NCI-H2196 (cell line): Measurements from ENCODE around the gene WDR75.

ENCODE experiments used
- DNase-seq: peaks from one replicate; lab custom pipeline; 2025; ENCODE audit not compliant: unreplicated experiment; lab: John Stamatoyannopoulos, UW

The WDR75 gene

DNA sequence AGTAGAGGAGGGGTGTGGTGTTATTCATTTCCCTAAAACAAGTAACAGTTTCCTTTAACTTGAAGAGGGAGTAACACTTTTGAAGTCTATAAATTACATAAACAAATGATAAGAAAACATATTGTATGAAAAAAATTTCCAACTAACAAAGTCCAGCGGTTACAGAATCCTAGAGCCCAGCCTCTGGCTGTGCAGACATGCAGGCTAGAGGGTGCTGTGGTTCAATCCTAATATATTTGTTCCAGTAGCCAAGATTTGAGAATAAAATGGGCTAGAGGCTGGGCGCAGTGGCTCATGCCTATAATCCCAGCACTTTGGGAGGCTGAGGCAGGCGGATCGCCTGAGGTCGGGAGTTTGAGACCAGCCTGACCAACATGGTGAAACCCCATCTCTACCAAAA is 56.9 kb downstream of the WDR75 start:
- DNase-seq: no peak

GRCh38 chr2:189499137-189499536 is 57.9 kb downstream of the WDR75 start:
- no peak for DNase-seq

DNA sequence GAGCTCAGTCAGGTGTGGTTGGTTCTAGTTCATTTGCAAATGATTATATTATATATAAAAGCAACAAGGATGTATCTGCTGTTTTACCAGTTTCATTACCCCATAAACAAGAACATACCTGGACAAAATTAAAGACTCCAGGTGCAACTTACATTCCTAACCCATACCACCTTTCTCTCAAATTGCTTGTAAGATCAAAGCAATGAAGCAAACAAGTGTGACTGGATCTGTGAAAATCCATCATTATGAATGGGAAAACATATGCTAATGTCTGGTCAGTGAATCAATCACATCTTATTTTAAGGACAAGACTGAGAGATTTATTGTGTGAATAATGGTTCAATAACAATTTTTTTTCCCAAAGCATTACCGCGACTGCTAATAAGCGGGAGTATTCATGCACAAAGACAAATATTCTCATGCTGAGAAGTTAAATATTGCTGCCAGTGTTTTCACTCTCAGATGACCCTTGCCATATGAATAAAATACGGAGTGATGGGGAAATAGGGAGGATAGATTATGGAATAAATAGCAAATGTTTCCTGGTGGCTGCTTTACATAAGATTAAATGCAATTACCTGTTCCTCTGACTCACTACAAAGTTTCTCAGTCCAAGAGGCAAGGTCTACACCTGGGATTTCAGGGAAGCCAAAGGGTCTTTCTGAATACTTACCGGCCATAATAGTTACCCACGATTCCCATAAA is 59.3 kb downstream of the WDR75 start:
- no peak for DNase-seq

DNA sequence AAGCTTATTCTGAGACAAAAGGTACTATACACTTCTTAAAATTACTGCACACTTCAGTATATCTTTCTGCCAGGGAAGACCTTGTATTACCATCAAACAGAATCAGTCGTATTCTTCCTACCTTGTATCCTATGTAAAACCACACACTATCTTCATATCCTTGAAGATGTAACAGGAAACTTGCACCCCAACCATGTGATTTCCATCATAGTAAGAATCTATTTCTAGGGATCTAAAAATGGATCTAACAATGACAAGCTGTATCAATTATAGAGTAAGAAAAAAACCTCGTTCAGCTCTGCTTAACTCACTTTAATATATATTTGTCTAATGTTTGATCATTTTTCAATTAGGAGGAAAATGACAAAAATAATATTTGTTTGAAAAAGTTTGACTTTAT is 60.2 kb downstream of the WDR75 start:
- no peak for DNase-seq

DNA sequence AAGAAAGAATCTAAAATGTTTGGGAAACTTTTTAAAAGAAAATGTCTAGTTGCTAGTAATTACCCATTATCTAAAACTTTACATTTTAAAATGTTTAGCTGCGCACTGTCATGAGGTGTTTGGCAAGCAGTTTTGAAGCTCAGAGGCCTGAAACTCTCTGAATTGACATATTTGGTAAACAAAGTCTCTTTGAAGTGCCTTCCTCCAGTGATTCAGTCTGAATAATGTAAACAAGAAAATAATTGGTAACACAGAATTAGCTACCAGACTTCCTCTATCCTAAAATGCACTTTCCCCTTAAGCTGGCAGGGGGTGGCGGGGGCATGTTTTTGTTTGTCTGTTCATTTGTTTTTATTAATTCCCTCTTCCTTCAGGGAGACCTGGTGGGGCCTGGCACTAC is 61.4 kb downstream of the WDR75 start:
- no peak for DNase-seq

- DNase-seq: no peak
Observed at GRCh38 chr2:189504238-189504637, 63.0 kb downstream of the WDR75 start.

GRCh38 chr2:189505492-189505891 is 64.2 kb downstream of the WDR75 start:
- DNase-seq: no peak

GRCh38 chr2:189506514-189506976 is 65.3 kb downstream of the WDR75 start:
- DNase-seq: no peak

GRCh38 chr2:189511210-189511959 is 70.1 kb downstream of the WDR75 start:
- DNase-seq: no peak

DNA sequence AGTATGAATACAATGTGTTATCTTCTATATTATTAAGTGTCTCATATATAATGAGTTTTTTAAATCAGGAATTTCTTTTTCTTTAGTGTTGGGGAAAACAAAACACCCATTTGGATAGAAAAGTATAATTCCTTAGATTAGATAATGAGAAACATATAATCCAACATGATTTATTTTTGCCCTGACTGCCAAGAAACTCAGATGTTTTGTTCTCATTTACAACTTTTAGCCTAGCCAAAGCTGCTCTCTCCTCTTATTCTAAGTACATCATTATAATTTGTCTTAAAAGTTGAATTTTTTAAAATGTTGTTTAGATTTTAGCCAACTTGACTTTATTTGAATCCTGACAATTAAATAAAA is 70.7 kb downstream of the WDR75 start:
- no peak for DNase-seq

GRCh38 chr2:189512879-189513278 is 71.6 kb downstream of the WDR75 start:
- no peak for DNase-seq

- no peak for DNase-seq
Observed at GRCh38 chr2:189514104-189514503, 72.8 kb downstream of the WDR75 start.

DNA sequence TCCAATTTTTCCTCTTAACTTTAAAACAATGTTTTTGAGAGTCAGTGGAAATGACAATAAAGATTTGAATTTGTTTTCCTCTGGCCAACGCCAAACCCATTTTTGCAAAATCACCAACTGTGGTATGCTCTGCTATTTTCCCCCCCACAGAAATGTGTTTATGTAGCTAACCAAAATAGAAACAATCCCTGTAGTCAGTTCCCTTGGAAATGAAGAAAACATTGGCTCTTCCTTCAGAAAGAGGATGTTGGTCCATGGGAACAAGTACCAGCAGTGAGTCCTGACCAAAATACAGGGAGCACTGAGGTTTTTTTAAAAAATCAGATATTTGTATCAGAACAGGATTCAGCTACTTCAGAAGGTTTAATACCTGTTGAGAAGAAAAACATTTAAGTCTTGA is 74.0 kb downstream of the WDR75 start:
- no peak for DNase-seq

GRCh38 chr2:189516546-189516945 is 75.3 kb downstream of the WDR75 start:
- DNase-seq: no peak

DNA sequence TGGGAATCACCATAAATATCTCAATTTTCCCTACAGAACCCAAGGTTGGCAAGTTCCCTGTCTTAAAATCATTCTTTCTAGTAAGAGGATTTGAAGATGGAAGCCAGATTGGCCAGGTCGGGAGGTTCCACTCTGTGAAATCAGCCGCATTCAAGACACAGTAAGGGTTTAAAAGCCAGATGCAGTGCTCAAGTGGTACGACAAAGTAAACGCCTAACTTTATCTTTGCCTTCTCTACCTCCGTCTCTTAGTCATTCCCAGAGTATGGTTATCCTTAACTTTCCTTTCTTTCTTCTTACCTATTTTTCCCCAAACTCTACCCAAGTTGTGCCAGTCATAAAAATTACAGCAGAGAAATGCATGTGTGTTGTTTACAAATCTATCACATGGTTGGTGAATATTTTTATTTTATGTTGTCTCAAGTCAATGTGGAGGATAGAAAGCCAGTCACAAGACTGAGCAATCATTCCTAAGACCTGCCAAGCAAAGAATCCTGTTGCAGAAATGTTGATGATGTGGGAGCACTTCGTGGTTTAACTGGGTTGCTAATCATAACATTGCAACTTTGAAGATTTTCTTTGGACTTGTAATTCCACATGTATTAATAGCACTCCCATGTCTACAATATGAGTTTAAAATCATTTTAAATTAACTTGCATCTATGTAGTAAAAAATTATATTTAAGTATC is 76.7 kb downstream of the WDR75 start:
- no peak for DNase-seq

DNA sequence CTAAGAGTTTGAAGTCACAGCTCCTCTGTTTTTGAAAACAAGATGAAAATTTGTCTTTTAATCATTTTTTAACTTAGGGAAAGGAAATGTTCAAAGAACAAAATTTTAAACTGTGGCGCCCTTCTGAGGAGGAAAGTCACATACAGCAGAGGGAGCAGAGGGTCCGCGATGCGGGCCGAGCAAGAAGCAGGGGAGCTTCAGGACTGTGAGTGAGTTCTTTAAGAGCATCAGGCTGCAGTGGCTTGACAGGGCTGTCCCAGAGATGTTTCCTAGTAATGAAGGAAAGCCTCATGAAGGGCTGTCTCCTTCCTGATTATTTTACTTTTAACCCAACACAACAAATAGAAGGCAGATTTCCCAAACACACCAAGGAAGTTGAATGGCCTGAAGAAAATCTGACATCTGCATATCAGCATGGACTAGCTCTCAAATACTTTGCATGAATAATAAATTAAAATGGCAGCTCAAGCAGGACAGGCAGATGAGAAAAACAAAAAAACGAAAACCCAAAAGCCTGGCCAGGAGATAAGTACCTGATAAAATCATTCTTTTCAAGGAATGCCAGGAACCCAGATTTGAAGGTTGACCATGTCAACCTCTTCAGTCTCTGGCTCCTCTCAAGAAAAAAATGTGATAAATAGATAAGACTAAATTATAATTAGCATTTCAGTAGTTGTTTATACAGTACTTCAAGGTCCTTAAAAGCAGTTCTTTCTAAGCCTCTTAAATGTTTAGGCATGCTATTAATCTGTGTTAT is 78.5 kb downstream of the WDR75 start:
- DNase-seq: no peak

GRCh38 chr2:189521699-189522434 is 80.6 kb downstream of the WDR75 start:
- DNase-seq: no peak

GRCh38 chr2:189522435-189523151 is 81.3 kb downstream of the WDR75 start:
- DNase-seq: no peak

DNA sequence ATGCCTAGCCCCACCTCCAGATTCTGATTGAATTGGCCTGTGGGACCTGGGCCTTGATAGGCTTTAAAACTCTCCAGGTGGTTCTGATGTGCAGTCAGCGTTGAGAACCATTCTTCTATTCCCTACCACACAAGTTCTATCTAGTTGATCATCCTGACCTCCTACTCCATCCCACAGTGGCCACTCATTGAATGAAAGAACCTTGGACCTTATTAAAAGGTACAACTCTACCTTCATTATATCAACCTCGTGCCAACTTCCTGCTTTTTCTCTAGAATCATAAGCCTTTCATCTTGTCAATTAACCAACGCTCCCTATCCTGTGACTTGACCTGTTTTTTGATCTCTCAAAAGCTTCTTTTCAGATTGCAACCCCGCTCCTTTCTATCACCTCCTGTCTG is 83.5 kb downstream of the WDR75 start:
- DNase-seq: no peak
